PFSK-1 (cell line): ENCODE data around the gene ELF2.

ENCODE experiments used
- FOXP2 ChIP-seq: optimal IDR thresholded peaks from 2 replicates; pipeline ENCODE3; 2011; ENCODE audit warnings: borderline replicate concordance, control low read depth, inconsistent platforms; ENCODE audit not compliant: insufficient read depth; ENCODE audit errors: extremely low read length, extremely low read depth
- POLR2AphosphoS5 ChIP-seq: IDR thresholded peaks from 2 replicates; pipeline ENCODE4 v1.6.1; 2012; ENCODE audit warnings: low read depth, mild to moderate bottlenecking, control low read depth, low read length, moderate library complexity
- TF ChIP-seq, protein P1 (sequence below), 2 experiments: IDR thresholded peaks; 2 replicates each; pipeline versions ENCODE4 v1.6.1 to v1.8.0; 2011 to 2012; ENCODE audit warnings: low read depth in 2 of 2, low read length in 2 of 2, control low read depth in 1 of 2, inconsistent platforms in 1 of 2, mild to moderate bottlenecking in 1 of 2, moderate library complexity in 1 of 2; ENCODE audit not compliant: insufficient read depth in 1 of 2

DNA sequence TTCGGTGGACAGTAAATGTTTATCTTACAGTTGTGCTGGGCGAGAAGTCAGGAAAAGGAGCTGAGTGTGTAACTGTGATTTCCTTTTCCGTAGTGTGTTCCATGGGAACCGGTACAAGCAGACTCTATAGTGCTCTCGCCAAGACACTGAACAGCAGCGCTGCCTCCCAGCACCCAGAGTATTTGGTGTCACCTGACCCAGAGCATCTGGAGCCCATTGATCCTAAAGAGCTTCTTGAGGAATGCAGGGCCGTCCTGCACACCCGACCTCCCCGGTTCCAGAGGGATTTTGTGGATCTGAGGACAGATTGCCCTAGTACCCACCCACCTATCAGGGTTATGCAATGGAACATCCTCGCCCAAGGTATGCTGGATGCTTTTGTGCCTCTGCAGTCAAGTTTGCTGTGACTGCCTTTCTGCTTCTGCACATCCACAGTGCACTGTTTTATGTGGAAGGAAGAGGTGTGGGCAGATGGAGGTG lies 134.0 kb downstream of the ELF2 start:
- no peak for TF ChIP-seq POLR2AphosphoS5
- TF ChIP-seq, protein P1, sequence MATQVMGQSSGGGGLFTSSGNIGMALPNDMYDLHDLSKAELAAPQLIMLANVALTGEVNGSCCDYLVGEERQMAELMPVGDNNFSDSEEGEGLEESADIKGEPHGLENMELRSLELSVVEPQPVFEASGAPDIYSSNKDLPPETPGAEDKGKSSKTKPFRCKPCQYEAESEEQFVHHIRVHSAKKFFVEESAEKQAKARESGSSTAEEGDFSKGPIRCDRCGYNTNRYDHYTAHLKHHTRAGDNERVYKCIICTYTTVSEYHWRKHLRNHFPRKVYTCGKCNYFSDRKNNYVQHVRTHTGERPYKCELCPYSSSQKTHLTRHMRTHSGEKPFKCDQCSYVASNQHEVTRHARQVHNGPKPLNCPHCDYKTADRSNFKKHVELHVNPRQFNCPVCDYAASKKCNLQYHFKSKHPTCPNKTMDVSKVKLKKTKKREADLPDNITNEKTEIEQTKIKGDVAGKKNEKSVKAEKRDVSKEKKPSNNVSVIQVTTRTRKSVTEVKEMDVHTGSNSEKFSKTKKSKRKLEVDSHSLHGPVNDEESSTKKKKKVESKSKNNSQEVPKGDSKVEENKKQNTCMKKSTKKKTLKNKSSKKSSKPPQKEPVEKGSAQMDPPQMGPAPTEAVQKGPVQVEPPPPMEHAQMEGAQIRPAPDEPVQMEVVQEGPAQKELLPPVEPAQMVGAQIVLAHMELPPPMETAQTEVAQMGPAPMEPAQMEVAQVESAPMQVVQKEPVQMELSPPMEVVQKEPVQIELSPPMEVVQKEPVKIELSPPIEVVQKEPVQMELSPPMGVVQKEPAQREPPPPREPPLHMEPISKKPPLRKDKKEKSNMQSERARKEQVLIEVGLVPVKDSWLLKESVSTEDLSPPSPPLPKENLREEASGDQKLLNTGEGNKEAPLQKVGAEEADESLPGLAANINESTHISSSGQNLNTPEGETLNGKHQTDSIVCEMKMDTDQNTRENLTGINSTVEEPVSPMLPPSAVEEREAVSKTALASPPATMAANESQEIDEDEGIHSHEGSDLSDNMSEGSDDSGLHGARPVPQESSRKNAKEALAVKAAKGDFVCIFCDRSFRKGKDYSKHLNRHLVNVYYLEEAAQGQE (IDR thresholded peaks at IDR 0.05; ENCODE audit: insufficient read depth in 1 of 2, low read depth in 2 of 2, low read length in 2 of 2) = no peak
- no peak for TF ChIP-seq FOXP2
